OCI-LY3 (cell line): ENCODE measurements around the gene ELMO1.

Experiments used
- CTCF ChIP-seq: fragments of 200-600, 300-600 bp; sonication (generic); IDR thresholded peaks from 2 replicates; pipeline ENCODE4 v1.5.1; 2014; ENCODE audit warnings: antibody characterized with exemption, low read length, low read depth
- EZH2phosphoT487 ChIP-seq: fragments of 200-600 bp; shearing (Covaris generic); IDR thresholded peaks from 2 replicates; pipeline ENCODE4 v1.6.1; 2018; ENCODE audit warnings: antibody characterized with exemption, mixed run types, low read depth

DNA sequence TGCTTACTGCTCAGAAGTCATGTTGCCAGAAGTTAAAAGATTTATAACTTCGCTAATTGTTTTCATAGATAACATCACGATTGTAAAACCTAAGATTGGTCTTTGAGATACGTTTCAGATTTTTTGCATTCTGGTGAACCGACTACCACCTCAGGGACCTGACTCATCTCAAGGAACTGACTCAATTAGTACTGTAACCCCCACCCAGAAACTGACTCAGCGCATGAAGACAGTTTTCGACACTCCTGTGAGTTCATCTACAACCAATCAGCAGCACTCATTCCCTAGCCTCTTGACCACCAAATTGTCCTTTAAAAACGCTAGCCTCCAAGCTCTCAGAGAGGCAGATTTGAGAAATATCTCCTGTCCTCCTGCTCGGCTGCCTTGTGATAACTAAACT is 72.3 kb downstream of the ELMO1 start:
- TF ChIP-seq CTCF (no peak), EZH2phosphoT487 (no peak)
